SK-N-SH treated with all-trans-retinoic acid at 6 μM for 48 hours (cell line): ENCODE results near the gene LCTL.

Experiments
- ARNTL ChIP-seq: fragments of 450-650 bp; formaldehyde crosslinking; IDR thresholded peaks from 2 replicates; pipeline ENCODE4 v1.5.0; 2020; ENCODE audit warnings: low read depth, mild to moderate bottlenecking, moderate library complexity, borderline replicate concordance
- CREB5 ChIP-seq: fragments of 250-450 bp; sonication (Bioruptor Pico); IDR thresholded peaks from 2 replicates; pipeline ENCODE4 v1.5.1; 2020; ENCODE audit warnings: low read depth, mild to moderate bottlenecking, moderate library complexity
- CSDC2 ChIP-seq: fragments of 250-450 bp; sonication (Bioruptor Pico); IDR thresholded peaks from 2 replicates; pipeline ENCODE4 v1.5.0; 2020; ENCODE audit warnings: mild to moderate bottlenecking, moderate library complexity
- GLIS3 ChIP-seq: fragments of 250-450 bp; sonication (Bioruptor Pico); IDR thresholded peaks from 2 replicates; pipeline ENCODE4 v1.5.0; 2020; ENCODE audit warnings: mild to moderate bottlenecking, moderate library complexity
- PATZ1 ChIP-seq: fragments of 250-450 bp; sonication (Bioruptor Pico); IDR thresholded peaks from 2 replicates; pipeline ENCODE4 v1.8.0; 2020; ENCODE audit warnings: mild to moderate bottlenecking, moderate library complexity, borderline replicate concordance
- PPARA ChIP-seq: fragments of 250-450 bp; sonication (Bioruptor Pico); IDR thresholded peaks from 2 replicates; pipeline ENCODE4 v1.5.0; 2020; ENCODE audit warnings: mild to moderate bottlenecking, borderline replicate concordance
- RARB ChIP-seq: fragments of 250-450 bp; sonication (Bioruptor Pico); IDR thresholded peaks from 2 replicates; pipeline ENCODE4 v1.8.0; 2021; ENCODE audit warnings: mild to moderate bottlenecking, moderate library complexity
- TCF4 ChIP-seq: fragments of 250-450 bp; sonication (Bioruptor Pico); IDR thresholded peaks from 2 replicates; pipeline ENCODE4 v1.8.0; 2021; ENCODE audit warnings: mild to moderate bottlenecking, moderate library complexity, borderline replicate concordance
- ZFP30 ChIP-seq: fragments of 450-650 bp; formaldehyde crosslinking; IDR thresholded peaks from 2 replicates; pipeline ENCODE4 v1.5.0; 2022; ENCODE audit warnings: mild to moderate bottlenecking, moderate library complexity
- ZNF565 ChIP-seq: fragments of 450-650 bp; formaldehyde crosslinking; conservative IDR thresholded peaks from 2 replicates; pipeline ENCODE4 v1.5.0; 2020; ENCODE audit warnings: low read depth, mild to moderate bottlenecking, moderate library complexity
- ZNF8 ChIP-seq: fragments of 450-650 bp; formaldehyde crosslinking; IDR thresholded peaks from 2 replicates; pipeline ENCODE4 v1.5.0; 2020; ENCODE audit warnings: mild to moderate bottlenecking, moderate library complexity
- TF ChIP-seq, protein P1 (sequence below): fragments of 250-450 bp; sonication (Bioruptor Pico); IDR thresholded peaks from 2 replicates; pipeline ENCODE4 v1.5.0; 2020; ENCODE audit warnings: mild to moderate bottlenecking, moderate library complexity
- TF ChIP-seq, protein P2 (sequence below): fragments of 250-450 bp; sonication (Bioruptor Pico); IDR thresholded peaks from 2 replicates; pipeline ENCODE4 v1.5.1; 2021; ENCODE audit warnings: mild to moderate bottlenecking, moderate library complexity
- TF ChIP-seq, protein P3 (sequence below): fragments of 250-450 bp; sonication (Bioruptor Pico); IDR thresholded peaks from 2 replicates; pipeline ENCODE4 v1.8.0; 2021; ENCODE audit warnings: low read depth, mild to moderate bottlenecking, moderate library complexity, borderline replicate concordance

DNA sequence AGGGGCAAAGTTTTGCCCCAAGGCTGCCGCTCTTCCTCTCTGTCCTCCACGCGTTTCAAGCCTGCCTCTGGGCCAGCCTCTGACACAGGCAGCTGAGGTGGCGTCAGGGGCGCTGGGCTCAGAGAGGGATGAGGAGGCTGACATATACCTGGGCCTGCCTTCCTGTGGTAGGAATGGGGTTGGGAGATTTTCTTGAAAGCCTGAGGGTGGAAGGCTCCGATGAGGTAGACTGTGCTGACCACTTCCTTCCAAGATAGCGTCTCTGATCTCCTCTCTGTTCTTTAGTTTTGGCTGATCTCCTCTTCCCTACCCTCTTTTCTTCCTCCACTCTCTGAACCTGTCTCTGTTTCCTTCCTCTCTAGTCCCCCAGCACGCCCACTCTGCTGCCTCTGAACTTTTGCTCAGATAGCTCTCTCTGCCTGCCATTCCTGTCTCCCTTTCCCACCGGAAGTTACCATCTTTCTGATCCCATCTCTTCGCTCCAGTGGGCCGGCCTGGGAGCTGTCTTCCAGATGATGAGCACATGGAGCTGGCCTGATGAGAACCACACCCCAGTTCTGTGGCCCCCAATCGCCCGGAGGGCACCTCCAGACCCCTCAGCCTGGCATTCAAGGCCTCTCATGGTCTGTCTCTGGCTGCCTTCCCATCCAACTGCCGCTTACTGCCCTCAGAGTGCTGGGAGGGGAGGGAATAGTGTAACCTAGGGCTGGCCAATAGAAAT is 32.5 kb upstream of the LCTL start:
- TF ChIP-seq ARNTL (CRISPR knock-in tag) (no peak), ZNF565 (CRISPR knock-in tag) (no peak), PATZ1 (no peak), CSDC2 (CRISPR knock-in tag) (no peak), RARB (CRISPR knock-in tag) (no peak), TCF4 (CRISPR knock-in tag) (no peak), GLIS3 (CRISPR knock-in tag) (no peak), ZFP30 (CRISPR knock-in tag) (no peak), CREB5 (no peak), ZNF8 (CRISPR knock-in tag) (no peak), PPARA (CRISPR knock-in tag) (no peak)
- TF ChIP-seq, protein P1, sequence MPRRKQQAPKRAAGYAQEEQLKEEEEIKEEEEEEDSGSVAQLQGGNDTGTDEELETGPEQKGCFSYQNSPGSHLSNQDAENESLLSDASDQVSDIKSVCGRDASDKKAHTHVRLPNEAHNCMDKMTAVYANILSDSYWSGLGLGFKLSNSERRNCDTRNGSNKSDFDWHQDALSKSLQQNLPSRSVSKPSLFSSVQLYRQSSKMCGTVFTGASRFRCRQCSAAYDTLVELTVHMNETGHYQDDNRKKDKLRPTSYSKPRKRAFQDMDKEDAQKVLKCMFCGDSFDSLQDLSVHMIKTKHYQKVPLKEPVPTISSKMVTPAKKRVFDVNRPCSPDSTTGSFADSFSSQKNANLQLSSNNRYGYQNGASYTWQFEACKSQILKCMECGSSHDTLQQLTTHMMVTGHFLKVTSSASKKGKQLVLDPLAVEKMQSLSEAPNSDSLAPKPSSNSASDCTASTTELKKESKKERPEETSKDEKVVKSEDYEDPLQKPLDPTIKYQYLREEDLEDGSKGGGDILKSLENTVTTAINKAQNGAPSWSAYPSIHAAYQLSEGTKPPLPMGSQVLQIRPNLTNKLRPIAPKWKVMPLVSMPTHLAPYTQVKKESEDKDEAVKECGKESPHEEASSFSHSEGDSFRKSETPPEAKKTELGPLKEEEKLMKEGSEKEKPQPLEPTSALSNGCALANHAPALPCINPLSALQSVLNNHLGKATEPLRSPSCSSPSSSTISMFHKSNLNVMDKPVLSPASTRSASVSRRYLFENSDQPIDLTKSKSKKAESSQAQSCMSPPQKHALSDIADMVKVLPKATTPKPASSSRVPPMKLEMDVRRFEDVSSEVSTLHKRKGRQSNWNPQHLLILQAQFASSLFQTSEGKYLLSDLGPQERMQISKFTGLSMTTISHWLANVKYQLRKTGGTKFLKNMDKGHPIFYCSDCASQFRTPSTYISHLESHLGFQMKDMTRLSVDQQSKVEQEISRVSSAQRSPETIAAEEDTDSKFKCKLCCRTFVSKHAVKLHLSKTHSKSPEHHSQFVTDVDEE (CRISPR knock-in tag) = no peak
- TF ChIP-seq, protein P2, sequence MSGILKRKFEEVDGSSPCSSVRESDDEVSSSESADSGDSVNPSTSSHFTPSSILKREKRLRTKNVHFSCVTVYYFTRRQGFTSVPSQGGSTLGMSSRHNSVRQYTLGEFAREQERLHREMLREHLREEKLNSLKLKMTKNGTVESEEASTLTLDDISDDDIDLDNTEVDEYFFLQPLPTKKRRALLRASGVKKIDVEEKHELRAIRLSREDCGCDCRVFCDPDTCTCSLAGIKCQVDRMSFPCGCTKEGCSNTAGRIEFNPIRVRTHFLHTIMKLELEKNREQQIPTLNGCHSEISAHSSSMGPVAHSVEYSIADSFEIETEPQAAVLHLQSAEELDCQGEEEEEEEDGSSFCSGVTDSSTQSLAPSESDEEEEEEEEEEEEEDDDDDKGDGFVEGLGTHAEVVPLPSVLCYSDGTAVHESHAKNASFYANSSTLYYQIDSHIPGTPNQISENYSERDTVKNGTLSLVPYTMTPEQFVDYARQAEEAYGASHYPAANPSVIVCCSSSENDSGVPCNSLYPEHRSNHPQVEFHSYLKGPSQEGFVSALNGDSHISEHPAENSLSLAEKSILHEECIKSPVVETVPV (CRISPR knock-in tag) = no peak
- TF ChIP-seq, protein P3, sequence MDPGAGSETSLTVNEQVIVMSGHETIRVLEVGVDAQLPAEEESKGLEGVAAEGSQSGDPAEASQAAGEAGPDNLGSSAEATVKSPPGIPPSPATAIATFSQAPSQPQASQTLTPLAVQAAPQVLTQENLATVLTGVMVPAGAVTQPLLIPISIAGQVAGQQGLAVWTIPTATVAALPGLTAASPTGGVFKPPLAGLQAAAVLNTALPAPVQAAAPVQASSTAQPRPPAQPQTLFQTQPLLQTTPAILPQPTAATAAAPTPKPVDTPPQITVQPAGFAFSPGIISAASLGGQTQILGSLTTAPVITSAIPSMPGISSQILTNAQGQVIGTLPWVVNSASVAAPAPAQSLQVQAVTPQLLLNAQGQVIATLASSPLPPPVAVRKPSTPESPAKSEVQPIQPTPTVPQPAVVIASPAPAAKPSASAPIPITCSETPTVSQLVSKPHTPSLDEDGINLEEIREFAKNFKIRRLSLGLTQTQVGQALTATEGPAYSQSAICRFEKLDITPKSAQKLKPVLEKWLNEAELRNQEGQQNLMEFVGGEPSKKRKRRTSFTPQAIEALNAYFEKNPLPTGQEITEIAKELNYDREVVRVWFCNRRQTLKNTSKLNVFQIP (CRISPR knock-in tag) = no peak
